ENCODE measurements around the gene PDE4B. TPM values are rescaled to one million over a fixed set of nuclear protein-coding genes. Genes with fewer than 3 reads are reported as not detected.

Gene PDE4B
- total and polyA plus RNA-seq, 7 donors, result 4.1 to 191 (median 16.3) TPM

- Histone ChIP-seq H3K4me3 (no peak overlapping the region), H3K27ac (no peak overlapping the region), H3K36me3 (ENCODE audit: insufficient read depth in 1 of 2, low read depth in 1 of 2) (no peaks in the 10 kb centered on the region), H3K9me3 (no peaks in the 10 kb centered on the region), H3K4me1 (peaks cover 15% of the 10 kb centered on the region), H3K27me3 (ENCODE audit: insufficient read depth in 3 of 3, low read length in 2 of 3) (no peaks in the 10 kb centered on the region)
- intact Hi-C loops (cut with DNase I), result no loop called here
- DNase-seq (no peak), ATAC-seq (no peak)
- 48 to 80% (median 49%) methylated on average over 1 of the region's 1 CpG for WGBS, 3 donors
- no peak for TF ChIP-seq CTCF (IDR thresholded peaks at IDR 0.05)
Measured at GRCh38 chr1:66291531-66291864, 498.8 kb downstream of the PDE4B start.

- Histone ChIP-seq H3K4me3 (no peak overlapping the region), H3K27ac (no peak overlapping the region), H3K9me3 (no peaks in the 10 kb centered on the region), H3K36me3 (ENCODE audit: insufficient read depth in 1 of 2, low read depth in 1 of 2) (no peaks in the 10 kb centered on the region), H3K4me1 (peaks cover 15% of the 10 kb centered on the region), H3K27me3 (ENCODE audit: insufficient read depth in 3 of 3, low read length in 2 of 3) (no peaks in the 10 kb centered on the region)
- 96 to 97% (median 97%) methylated on average over 2 of the region's 2 CpGs for WGBS, 3 donors
- no peak for ATAC-seq
- no peak for TF ChIP-seq CTCF (IDR thresholded peaks at IDR 0.05)
- no peak for DNase-seq
- intact Hi-C loops (cut with DNase I), result no loop called here
Measured at GRCh38 chr1:66292305-66292704, 499.6 kb downstream of the PDE4B start.

- no peak overlapping the region for H3K27ac ChIP-seq
- DNase-seq (no peak), ATAC-seq (peak; percentile 52 to 79 (median 75))
- H3K36me3 ChIP-seq (ENCODE audit: insufficient read depth in 1 of 2, low read depth in 1 of 2), result no peaks in the 10 kb centered on the region
- no peak overlapping the region for H3K4me3 ChIP-seq
- no peaks in the 10 kb centered on the region for H3K9me3 ChIP-seq
- TF ChIP-seq CTCF (IDR thresholded peaks at IDR 0.05), result no peak
- H3K27me3 ChIP-seq (ENCODE audit: insufficient read depth in 3 of 3, low read length in 2 of 3), result no peaks in the 10 kb centered on the region
- intact Hi-C loops (cut with DNase I), result no loop called here
- 50 to 66% (median 57%) methylated on average over 3 of the region's 3 CpGs for WGBS, 3 donors
- peaks cover 15% of the 10 kb centered on the region for H3K4me1 ChIP-seq
Measured at GRCh38 chr1:66292944-66293343, 500.2 kb downstream of the PDE4B start.

- H3K9me3 ChIP-seq, result no peaks in the 10 kb centered on the region
- H3K4me1 ChIP-seq, result peaks cover 19% of the 10 kb centered on the region
- ATAC-seq (peak; percentile 69 to 90 (median 78)), DNase-seq (no peak)
- no peaks in the 10 kb centered on the region for H3K27me3 ChIP-seq (ENCODE audit: insufficient read depth in 3 of 3, low read length in 2 of 3)
- intact Hi-C loops (cut with DNase I), result loop anchor here in 1 of 2 donors (5.0 kb wide), 1 partner anchor 1328 kb away; the partner anchor contains the start of gene JAK1
- TF ChIP-seq CTCF (IDR thresholded peaks at IDR 0.05), result no peak
- no peak overlapping the region for H3K4me3 ChIP-seq
- 59 to 76% (median 59%) methylated on average over 2 of the region's 2 CpGs for WGBS, 3 donors
- peak overlapping the region; percentile 53 for H3K27ac ChIP-seq
- H3K36me3 ChIP-seq (ENCODE audit: insufficient read depth in 1 of 2, low read depth in 1 of 2), result no peaks in the 10 kb centered on the region
Measured at GRCh38 chr1:66294707-66295370, 502.1 kb downstream of the PDE4B start.

- no peaks in the 10 kb centered on the region for H3K9me3 ChIP-seq
- intact Hi-C loops (cut with DNase I), result loop anchor here in 1 of 2 donors (5.0 kb wide), 1 partner anchor 1329 kb away; the partner anchor contains the start of gene JAK1
- H3K4me3 ChIP-seq, result no peak overlapping the region
- WGBS, 3 donors, result 71 to 89% (median 80%) methylated on average over 6 of the region's 6 CpGs
- DNase-seq (no peak), ATAC-seq (no peak)
- no peak for TF ChIP-seq CTCF (IDR thresholded peaks at IDR 0.05)
- no peaks in the 10 kb centered on the region for H3K27me3 ChIP-seq (ENCODE audit: insufficient read depth in 3 of 3, low read length in 2 of 3)
- H3K36me3 ChIP-seq (ENCODE audit: insufficient read depth in 1 of 2, low read depth in 1 of 2), result no peaks in the 10 kb centered on the region
- no peak overlapping the region for H3K27ac ChIP-seq
- peaks cover 19% of the 10 kb centered on the region for H3K4me1 ChIP-seq
Measured at GRCh38 chr1:66295803-66296202, 503.1 kb downstream of the PDE4B start.

Measured in psoas muscle (tissue), 8 donors.